Measurements from ENCODE around the gene COL4A1.

The COL4A1 gene

GRCh38 chr13:110312339-110313031 is 5.5 kb upstream of the COL4A1 start:
- no peak for DNase-seq

GRCh38 chr13:110311443-110312338 is 4.7 kb upstream of the COL4A1 start:
- DNase-seq, result no peak
- TF ChIP-seq GATA1 (IDR thresholded peaks at IDR 0.05; ENCODE audit: low read depth, low read length) (no peak), POLR2A (IDR thresholded peaks at IDR 0.05; ENCODE audit: low read length) (no peak)

More at GRCh38 chr13:110312339-110313031, 5.5 kb upstream of the COL4A1 start:
- no peak for TF ChIP-seq POLR2A (IDR thresholded peaks at IDR 0.05; ENCODE audit: low read length)
- TF ChIP-seq GATA1 (IDR thresholded peaks at IDR 0.05; ENCODE audit: low read depth, low read length), result no peak

GRCh38 chr13:110310541-110311442 is 3.8 kb upstream of the COL4A1 start:
- DNase-seq, result no peak
- TF ChIP-seq POLR2A (IDR thresholded peaks at IDR 0.05; ENCODE audit: low read length) (no peak), GATA1 (IDR thresholded peaks at IDR 0.05; ENCODE audit: low read depth, low read length) (no peak)

- TF ChIP-seq GATA1 (IDR thresholded peaks at IDR 0.05; ENCODE audit: low read depth, low read length) (no peak), POLR2A (IDR thresholded peaks at IDR 0.05; ENCODE audit: low read length) (no peak)
- no peak for DNase-seq
Measured at GRCh38 chr13:110309661-110310524, 2.9 kb upstream of the COL4A1 start.

GRCh38 chr13:110308656-110309359 is 1.9 kb upstream of the COL4A1 start:
- TF ChIP-seq POLR2A (IDR thresholded peaks at IDR 0.05; ENCODE audit: low read length) (no peak), GATA1 (IDR thresholded peaks at IDR 0.05; ENCODE audit: low read depth, low read length) (no peak)
- DNase-seq, result no peak

- no peak for TF ChIP-seq POLR2A (IDR thresholded peaks at IDR 0.05; ENCODE audit: low read length)
- TF ChIP-seq GATA1 (IDR thresholded peaks at IDR 0.05; ENCODE audit: low read depth, low read length), result no peak
Measured at GRCh38 chr13:110307767-110308655, 1.1 kb upstream of the COL4A1 start.

GRCh38 chr13:110306340-110306959 is 507 bp downstream of the COL4A1 start:
- no peak for DNase-seq
- TF ChIP-seq GATA1 (IDR thresholded peaks at IDR 0.05; ENCODE audit: low read depth, low read length) (no peak), POLR2A (IDR thresholded peaks at IDR 0.05; ENCODE audit: low read length) (no peak)

More at GRCh38 chr13:110307767-110308655, 1.1 kb upstream of the COL4A1 start:
- peak in 1 of 2 experiments; percentile 8 for DNase-seq

- TF ChIP-seq POLR2A (IDR thresholded peaks at IDR 0.05; ENCODE audit: low read length) (no peak), GATA1 (IDR thresholded peaks at IDR 0.05; ENCODE audit: low read depth, low read length) (no peak)
- no peak for DNase-seq
Measured at GRCh38 chr13:110305949-110306339, 1.0 kb downstream of the COL4A1 start.

- no peak for TF ChIP-seq GATA1 (IDR thresholded peaks at IDR 0.05; ENCODE audit: low read depth, low read length)
- no peak for TF ChIP-seq POLR2A (IDR thresholded peaks at IDR 0.05; ENCODE audit: low read length)
- no peak for DNase-seq
Measured at GRCh38 chr13:110305544-110305943, 1.4 kb downstream of the COL4A1 start.

- TF ChIP-seq POLR2A (IDR thresholded peaks at IDR 0.05; ENCODE audit: low read length), result no peak
- no peak for DNase-seq
Measured at GRCh38 chr13:110305001-110305400, 2.0 kb downstream of the COL4A1 start.

- no peak for TF ChIP-seq GATA1 (IDR thresholded peaks at IDR 0.05; ENCODE audit: low read depth, low read length)
- TF ChIP-seq POLR2A (IDR thresholded peaks at IDR 0.05; ENCODE audit: low read length), result no peak
- no peak for DNase-seq
Measured at GRCh38 chr13:110304256-110304655, 2.7 kb downstream of the COL4A1 start.
